Uterus (tissue), 2 donors: ENCODE data around the gene KHK.

Source experiments
- POLR2A ChIP-seq, 2 donors: fragments of 450-650 bp; IDR thresholded peaks; one replicate each; pipeline ENCODE4 v1.6.1; 2016; ENCODE audit warnings: antibody characterized with exemption in 2 of 2, mild to moderate bottlenecking in 1 of 2, moderate library complexity in 1 of 2
- TF ChIP-seq, protein P1 (sequence below), 4 experiments: fragments of 200-600 bp in 2 of 4; fragments of 450-650 bp in 2 of 4; sonication (generic) in 2 of 4; IDR thresholded peaks; one replicate each; pipeline ENCODE4 v1.5.1; 2016 to 2019; ENCODE audit warnings: antibody characterized with exemption in 4 of 4, mild to moderate bottlenecking in 2 of 4, moderate library complexity in 1 of 4

DNA sequence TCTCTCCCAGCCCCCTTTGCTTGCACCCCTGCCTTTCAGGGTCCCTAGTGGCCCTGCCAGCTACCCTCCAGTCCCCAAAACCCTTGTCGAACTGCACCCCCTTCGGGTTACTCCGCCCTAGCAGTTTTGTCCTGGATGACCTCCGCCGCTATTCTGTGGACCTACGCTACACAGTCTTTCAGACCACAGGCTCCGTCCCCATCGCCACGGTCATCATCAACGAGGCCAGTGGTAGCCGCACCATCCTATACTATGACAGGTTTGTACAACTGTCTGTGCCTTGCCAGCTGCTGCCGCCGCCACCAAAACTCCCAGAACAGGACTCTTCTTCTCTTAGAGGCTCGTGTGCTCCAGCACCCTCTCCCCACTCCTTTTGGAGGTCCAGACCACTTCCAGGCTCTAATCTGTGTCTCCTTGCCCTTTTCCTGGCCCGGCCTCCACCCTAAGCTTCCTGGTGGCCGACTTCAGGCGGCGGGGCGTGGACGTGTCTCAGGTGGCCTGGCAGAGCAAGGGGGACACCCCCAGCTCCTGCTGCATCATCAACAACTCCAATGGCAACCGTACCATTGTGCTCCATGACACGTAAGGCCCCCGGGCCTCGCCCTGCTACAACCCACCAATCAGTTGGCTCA is 7.9 kb downstream of the KHK start:
- TF ChIP-seq, protein P1, sequence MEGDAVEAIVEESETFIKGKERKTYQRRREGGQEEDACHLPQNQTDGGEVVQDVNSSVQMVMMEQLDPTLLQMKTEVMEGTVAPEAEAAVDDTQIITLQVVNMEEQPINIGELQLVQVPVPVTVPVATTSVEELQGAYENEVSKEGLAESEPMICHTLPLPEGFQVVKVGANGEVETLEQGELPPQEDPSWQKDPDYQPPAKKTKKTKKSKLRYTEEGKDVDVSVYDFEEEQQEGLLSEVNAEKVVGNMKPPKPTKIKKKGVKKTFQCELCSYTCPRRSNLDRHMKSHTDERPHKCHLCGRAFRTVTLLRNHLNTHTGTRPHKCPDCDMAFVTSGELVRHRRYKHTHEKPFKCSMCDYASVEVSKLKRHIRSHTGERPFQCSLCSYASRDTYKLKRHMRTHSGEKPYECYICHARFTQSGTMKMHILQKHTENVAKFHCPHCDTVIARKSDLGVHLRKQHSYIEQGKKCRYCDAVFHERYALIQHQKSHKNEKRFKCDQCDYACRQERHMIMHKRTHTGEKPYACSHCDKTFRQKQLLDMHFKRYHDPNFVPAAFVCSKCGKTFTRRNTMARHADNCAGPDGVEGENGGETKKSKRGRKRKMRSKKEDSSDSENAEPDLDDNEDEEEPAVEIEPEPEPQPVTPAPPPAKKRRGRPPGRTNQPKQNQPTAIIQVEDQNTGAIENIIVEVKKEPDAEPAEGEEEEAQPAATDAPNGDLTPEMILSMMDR (IDR thresholded peaks at IDR 0.05) = no peak
- no peak for TF ChIP-seq POLR2A (IDR thresholded peaks at IDR 0.05)
